Measurements from ENCODE around the gene TLX2. TPM values are rescaled to one million over a fixed set of nuclear protein-coding genes. Genes with fewer than 3 reads are reported as not detected.
A peak's percentile ranks its signal among the peaks of the same experiment; 100 is the strongest.

Gene TLX2
- total and polyA plus RNA-seq, 8 donors, result 0.28 to 0.73 TPM; not detected in 6

DNA sequence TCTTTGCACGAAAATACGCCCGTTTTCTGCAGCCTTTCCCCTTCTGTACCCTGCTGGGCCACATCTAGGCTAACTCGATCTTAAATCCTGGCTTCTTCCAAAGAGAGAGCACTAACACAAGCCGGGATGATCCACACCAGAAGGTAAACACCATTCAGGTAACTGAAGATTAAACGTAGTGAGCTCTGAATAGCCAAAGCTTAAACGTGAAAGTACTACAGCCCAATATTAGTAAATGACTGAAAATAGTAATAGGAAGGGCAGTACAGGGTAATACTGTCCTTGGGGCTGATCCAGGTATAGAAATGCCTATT, 41.3 kb upstream of the TLX2 start:
- no peak for DNase-seq
- H3K36me3 ChIP-seq, result peaks cover 14 to 38% (median 33%) of the 10 kb centered on the region in 4 donors
- TF ChIP-seq, protein P1, sequence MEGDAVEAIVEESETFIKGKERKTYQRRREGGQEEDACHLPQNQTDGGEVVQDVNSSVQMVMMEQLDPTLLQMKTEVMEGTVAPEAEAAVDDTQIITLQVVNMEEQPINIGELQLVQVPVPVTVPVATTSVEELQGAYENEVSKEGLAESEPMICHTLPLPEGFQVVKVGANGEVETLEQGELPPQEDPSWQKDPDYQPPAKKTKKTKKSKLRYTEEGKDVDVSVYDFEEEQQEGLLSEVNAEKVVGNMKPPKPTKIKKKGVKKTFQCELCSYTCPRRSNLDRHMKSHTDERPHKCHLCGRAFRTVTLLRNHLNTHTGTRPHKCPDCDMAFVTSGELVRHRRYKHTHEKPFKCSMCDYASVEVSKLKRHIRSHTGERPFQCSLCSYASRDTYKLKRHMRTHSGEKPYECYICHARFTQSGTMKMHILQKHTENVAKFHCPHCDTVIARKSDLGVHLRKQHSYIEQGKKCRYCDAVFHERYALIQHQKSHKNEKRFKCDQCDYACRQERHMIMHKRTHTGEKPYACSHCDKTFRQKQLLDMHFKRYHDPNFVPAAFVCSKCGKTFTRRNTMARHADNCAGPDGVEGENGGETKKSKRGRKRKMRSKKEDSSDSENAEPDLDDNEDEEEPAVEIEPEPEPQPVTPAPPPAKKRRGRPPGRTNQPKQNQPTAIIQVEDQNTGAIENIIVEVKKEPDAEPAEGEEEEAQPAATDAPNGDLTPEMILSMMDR (IDR thresholded peaks at IDR 0.05), result no peak
- no peak for TF ChIP-seq EP300 (IDR thresholded peaks at IDR 0.05)
- no peak for TF ChIP-seq POLR2AphosphoS5 (IDR thresholded peaks at IDR 0.05)
- no peak for TF ChIP-seq POLR2A (IDR thresholded peaks at IDR 0.05)
- H3K4me1 ChIP-seq, result peaks cover 14 to 27% (median 25%) of the 10 kb centered on the region in 4 donors
- peak overlapping the region; percentile 78 to 93 (median 86) for H3K27ac ChIP-seq
- no peaks in the 10 kb centered on the region for H3K27me3 ChIP-seq
- H3K4me3 ChIP-seq, result peak overlapping the region; percentile 54 to 82 (median 66)
- H3K9me3 ChIP-seq, result no peaks in the 10 kb centered on the region
- intact Hi-C loops (cut with DNase I; ENCODE audit: low total_unique reads), result no loop called here
- WGBS, 5 donors, result 4 to 8% (median 5%) methylated on average over 7 of the region's 7 CpGs

DNA sequence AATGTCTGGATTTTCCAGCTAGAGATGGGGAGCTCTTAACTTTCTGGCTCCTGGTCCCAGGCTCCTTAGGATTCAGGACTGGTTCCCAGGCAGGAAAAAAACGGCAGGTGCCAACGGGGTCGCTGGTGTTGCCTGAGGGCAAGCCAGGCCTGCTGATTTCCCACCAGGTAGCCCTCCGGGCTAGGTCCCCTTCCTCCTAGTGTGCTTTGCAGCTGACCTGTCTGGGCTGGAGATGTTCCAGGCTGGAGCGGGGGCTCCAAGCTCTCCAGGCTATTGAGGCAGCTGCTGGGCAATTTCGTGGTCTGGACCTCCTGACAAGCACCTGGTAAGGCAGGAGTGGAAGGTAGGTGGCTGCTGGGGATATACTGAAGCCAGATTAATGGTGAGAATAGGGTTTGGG, 39.8 kb upstream of the TLX2 start:
- Histone ChIP-seq H3K27me3 (no peaks in the 10 kb centered on the region), H3K36me3 (peaks cover 17 to 50% (median 41%) of the 10 kb centered on the region in 4 donors), H3K4me1 (peaks cover 14 to 27% (median 26%) of the 10 kb centered on the region in 4 donors), H3K27ac (no peak overlapping the region), H3K4me3 (no peak overlapping the region), H3K9me3 (no peaks in the 10 kb centered on the region)
- 85 to 97% (median 91%) methylated on average over 6 of the region's 6 CpGs for WGBS, 5 donors
- intact Hi-C loops (cut with DNase I; ENCODE audit: low total_unique reads), result no loop called here
- TF ChIP-seq POLR2A (IDR thresholded peaks at IDR 0.05) (no peak), POLR2AphosphoS5 (IDR thresholded peaks at IDR 0.05) (no peak), EP300 (IDR thresholded peaks at IDR 0.05) (no peak)
- TF ChIP-seq, protein P1 (IDR thresholded peaks at IDR 0.05), result no peak
- no peak for DNase-seq

DNA sequence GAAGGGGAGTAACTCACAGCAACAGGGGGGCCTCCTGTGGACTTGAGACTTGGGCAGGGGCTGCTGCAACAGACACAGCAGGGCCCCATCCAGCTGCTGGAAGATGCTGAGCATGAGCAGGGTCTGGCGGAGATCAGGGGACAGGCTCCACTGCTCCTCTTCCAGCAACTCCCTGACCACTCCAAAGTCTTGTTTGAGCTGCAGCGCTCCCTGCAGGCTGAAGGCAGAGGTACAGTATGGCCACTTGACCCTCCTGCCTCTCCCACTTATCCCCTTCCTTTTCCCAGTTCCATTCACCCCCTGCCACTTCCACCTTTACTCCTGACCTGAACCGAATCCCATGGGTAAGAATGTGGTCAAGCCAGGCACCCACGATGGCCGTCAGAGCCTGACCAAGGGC, 39.4 kb upstream of the TLX2 start:
- TF ChIP-seq EP300 (IDR thresholded peaks at IDR 0.05) (no peak), POLR2A (IDR thresholded peaks at IDR 0.05) (no peak), POLR2AphosphoS5 (IDR thresholded peaks at IDR 0.05) (no peak)
- TF ChIP-seq, protein P1 (IDR thresholded peaks at IDR 0.05), result no peak
- Histone ChIP-seq H3K27ac (no peak overlapping the region), H3K36me3 (peaks cover 17 to 54% (median 45%) of the 10 kb centered on the region in 4 donors), H3K9me3 (no peaks in the 10 kb centered on the region), H3K27me3 (no peaks in the 10 kb centered on the region), H3K4me3 (no peak overlapping the region), H3K4me1 (peaks cover 14 to 30% (median 27%) of the 10 kb centered on the region in 4 donors)
- WGBS, 5 donors, result 84 to 92% (median 90%) methylated on average over 5 of the region's 5 CpGs
- intact Hi-C loops (cut with DNase I; ENCODE audit: low total_unique reads), result no loop called here
- no peak for DNase-seq

DNA sequence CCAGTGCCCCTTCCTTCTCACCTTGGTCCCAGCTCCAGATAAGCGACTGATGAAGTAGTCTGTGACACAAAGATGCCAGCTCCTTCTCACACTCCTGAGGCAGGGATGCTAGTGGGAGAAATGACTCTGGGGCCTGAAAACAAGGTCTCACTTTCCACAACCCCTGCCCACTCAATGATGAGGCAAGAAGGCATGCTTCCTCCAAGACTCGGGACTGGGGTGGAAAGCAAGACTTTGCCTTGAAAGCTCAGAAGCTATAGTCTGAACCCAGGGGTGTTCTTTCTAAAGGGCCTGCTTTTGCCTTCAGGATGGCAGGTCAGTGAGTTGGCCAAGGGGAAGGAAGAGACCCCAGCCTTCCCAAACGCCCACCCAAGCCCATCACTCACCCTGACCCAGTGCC, 32.8 kb upstream of the TLX2 start:
- Histone ChIP-seq H3K27ac (peak overlapping the region in 3 of 5 donors; percentile 92 to 94 (median 93)), H3K36me3 (peaks cover 9 to 61% (median 50%) of the 10 kb centered on the region in 4 donors), H3K9me3 (no peaks in the 10 kb centered on the region), H3K4me1 (peaks cover 20 to 49% (median 41%) of the 10 kb centered on the region in 4 donors), H3K27me3 (no peaks in the 10 kb centered on the region), H3K4me3 (peak overlapping the region; percentile 76 to 98 (median 92))
- TF ChIP-seq POLR2A (IDR thresholded peaks at IDR 0.05) (no peak), POLR2AphosphoS5 (IDR thresholded peaks at IDR 0.05) (no peak), EP300 (IDR thresholded peaks at IDR 0.05) (no peak)
- TF ChIP-seq, protein P1 (IDR thresholded peaks at IDR 0.05), result no peak
- DNase-seq, result no peak
- intact Hi-C loops (cut with DNase I; ENCODE audit: low total_unique reads), result loop anchor here (5.0 kb wide), 1 partner anchor 106 kb away; no protein-coding TSS in a partner anchor
- WGBS, 5 donors, result 41 to 75% (median 54%) methylated on average over 1 to 3 of the region's 3 CpGs
